ENCODE data around the gene ARL16. TPM values are rescaled to one million over a fixed set of nuclear protein-coding genes. Genes with fewer than 3 reads are reported as not detected.

The ARL16 gene
- total RNA-seq, 1 experiment from 2014 or later, result 74.6 TPM

- peak within 1 kb of the TSS; percentile 94 for H3K4me3 ChIP-seq (ENCODE audit: insufficient read depth, low read depth, low read length)
- peak; percentile 99 for DNase-seq
- H3K36me3 ChIP-seq (replicated peaks; ENCODE audit: control insufficient read depth, insufficient read depth, low read length), result no peaks in the 10 kb centered on the region; the same call in 1 of the 2 replicates
- no peaks in the 10 kb centered on the region for H3K27me3 ChIP-seq (ENCODE audit: control insufficient read depth, insufficient read depth, low read length)
Observed at GRCh38 chr17:81636505-81637288, 46.9 kb downstream of the ARL16 start, which contains the start of the genes NPLOC4 and TSPAN10. Gene NPLOC4, minus strand, starts transcription at chr17:81637112. Its CDS starts 182 bp downstream, at chr17:81636930. Gene TSPAN10, plus strand, starts transcription at chr17:81637196. Its CDS starts 5,217 bp downstream, at chr17:81642413.

GRCh38 chr17:81635973-81636504, 47.6 kb downstream of the ARL16 start:
- Histone ChIP-seq H3K27me3 (ENCODE audit: control insufficient read depth, insufficient read depth, low read length) (no peaks in the 10 kb centered on the region), H3K36me3 (replicated peaks; ENCODE audit: control insufficient read depth, insufficient read depth, low read length) (peaks cover 1% of the 10 kb centered on the region; the same call in 1 of the 2 replicates), H3K4me3 (ENCODE audit: insufficient read depth, low read depth, low read length) (peak overlapping the region; percentile 94)
- DNase-seq, result no peak

- DNase-seq, result no peak
- Histone ChIP-seq H3K4me3 (ENCODE audit: insufficient read depth, low read depth, low read length) (no peak overlapping the region), H3K27me3 (ENCODE audit: control insufficient read depth, insufficient read depth, low read length) (no peaks in the 10 kb centered on the region), H3K36me3 (replicated peaks; ENCODE audit: control insufficient read depth, insufficient read depth, low read length) (peaks cover 1% of the 10 kb centered on the region; the same call in 1 of the 2 replicates)
Observed at GRCh38 chr17:81635431-81635830, 48.2 kb downstream of the ARL16 start.

- DNase-seq, result no peak
- Histone ChIP-seq H3K4me3 (ENCODE audit: insufficient read depth, low read depth, low read length) (no peak overlapping the region), H3K27me3 (ENCODE audit: control insufficient read depth, insufficient read depth, low read length) (no peaks in the 10 kb centered on the region), H3K36me3 (replicated peaks; ENCODE audit: control insufficient read depth, insufficient read depth, low read length) (peaks cover 8% of the 10 kb centered on the region)
Observed at GRCh38 chr17:81631482-81631881, 52.1 kb downstream of the ARL16 start.

Other genes with a start within 250 kb of the ARL16 start
- gene ACTG1, start 171.0 kb downstream of the ARL16 start, total RNA-seq (2014; rRNA removed; shearing (Covaris generic)), result 5,543 and 5,789 TPM in 2 replicates
- gene FSCN2, start 155.4 kb downstream of the ARL16 start, total RNA-seq (2014; rRNA removed; shearing (Covaris generic)), result 0.33 TPM in 1 of 2 replicates, not detected in the other
- gene FAAP100, start 131.4 kb downstream of the ARL16 start, total RNA-seq (2014; rRNA removed; shearing (Covaris generic)), result 40.4 and 46.6 TPM in 2 replicates
- 64.5 and 77.1 TPM in 2 replicates for gene NPLOC4, start 46.7 kb downstream of the ARL16 start, total RNA-seq (2014; rRNA removed; shearing (Covaris generic))
- gene TSPAN10, start 46.6 kb downstream of the ARL16 start, total RNA-seq (2014; rRNA removed; shearing (Covaris generic)), result 0.48 and 0.76 TPM in 2 replicates
- gene PDE6G, start 27.3 kb downstream of the ARL16 start, total RNA-seq (2014; rRNA removed; shearing (Covaris generic)), result 19.0 and 22.7 TPM in 2 replicates
- 100 and 115 TPM in 2 replicates for gene OXLD1, start 17.2 kb downstream of the ARL16 start, total RNA-seq (2014; rRNA removed; shearing (Covaris generic))
- gene CCDC137, start 17.1 kb downstream of the ARL16 start, total RNA-seq (2014; rRNA removed; shearing (Covaris generic)), result 40.7 and 49.7 TPM in 2 replicates
- 119 and 133 TPM in 2 replicates for gene HGS, start 214 bp upstream of the ARL16 start, total RNA-seq (2014; rRNA removed; shearing (Covaris generic))
- 32.3 and 35.9 TPM in 2 replicates for gene MRPL12, start 19.6 kb upstream of the ARL16 start, total RNA-seq (2014; rRNA removed; shearing (Covaris generic))
- 50.6 and 56.7 TPM in 2 replicates for gene SLC25A10, start 28.5 kb upstream of the ARL16 start, total RNA-seq (2014; rRNA removed; shearing (Covaris generic))
- gene GCGR, start 120.4 kb upstream of the ARL16 start, total RNA-seq (2014; rRNA removed; shearing (Covaris generic)), result 0.07 and 0.11 TPM in 2 replicates
- gene MCRIP1, start 149.5 kb upstream of the ARL16 start, total RNA-seq (2014; rRNA removed; shearing (Covaris generic)), result 180 and 204 TPM in 2 replicates
- gene PPP1R27, start 151.3 kb upstream of the ARL16 start, total RNA-seq (2014; rRNA removed; shearing (Covaris generic)), result not detected in 2 replicates
- gene P4HB, start 176.7 kb upstream of the ARL16 start, total RNA-seq (2014; rRNA removed; shearing (Covaris generic)), result 421 and 528 TPM in 2 replicates
- 127 and 158 TPM in 2 replicates for gene ARHGDIA, start 187.5 kb upstream of the ARL16 start, total RNA-seq (2014; rRNA removed; shearing (Covaris generic))
- 195 and 271 TPM in 2 replicates for gene ALYREF, start 207.8 kb upstream of the ARL16 start, total RNA-seq (2014; rRNA removed; shearing (Covaris generic))
- 269 and 274 TPM in 2 replicates for gene ANAPC11, start 207.9 kb upstream of the ARL16 start, total RNA-seq (2014; rRNA removed; shearing (Covaris generic))
- gene NPB, start 218.4 kb upstream of the ARL16 start, total RNA-seq (2014; rRNA removed; shearing (Covaris generic)), result 0.85 and 0.94 TPM in 2 replicates
- 21.0 and 37.0 TPM in 2 replicates for gene PCYT2, start 227.6 kb upstream of the ARL16 start, total RNA-seq (2014; rRNA removed; shearing (Covaris generic))
- 19.0 and 21.4 TPM in 2 replicates for gene SIRT7, start 234.4 kb upstream of the ARL16 start, total RNA-seq (2014; rRNA removed; shearing (Covaris generic))
- 27.0 and 31.7 TPM in 2 replicates for gene MAFG, start 243.9 kb upstream of the ARL16 start, total RNA-seq (2014; rRNA removed; shearing (Covaris generic))